GM23248 (cell line): ENCODE results near the gene UBTF. TPM values are rescaled to one million over a fixed set of nuclear protein-coding genes. Genes with fewer than 3 reads are reported as not detected.

Experiments used
- DNase-seq: peaks from one replicate; pipeline ENCODE4 v3.0.0-alpha.2; 2015
- H2AFZ ChIP-seq: fragments of 200-600 bp; sonication (generic); 2 replicates; pipeline ENCODE4 v1.6.1; 2016; ENCODE audit warnings: antibody characterized with exemption
- H3F3A ChIP-seq: fragments of 200-600 bp; sonication (generic); 2 replicates; pipeline ENCODE4 v1.6.1; 2016; ENCODE audit warnings: mild to moderate bottlenecking, antibody characterized with exemption, mixed run types; ENCODE audit not compliant: insufficient read depth
- H3K27ac ChIP-seq: fragments of 200-600 bp; sonication (generic); 2 replicates; pipeline ENCODE4 v1.5.1; 2016; ENCODE audit warnings: mild to moderate bottlenecking
- H3K27me3 ChIP-seq: fragments of 200-600 bp; sonication (generic); replicated peaks from 2 replicates; pipeline ENCODE4 v1.6.1; 2016; ENCODE audit warnings: mild to moderate bottlenecking; ENCODE audit not compliant: insufficient read depth
- H3K36me3 ChIP-seq: fragments of 200-600 bp; sonication (generic); 2 replicates; pipeline ENCODE4 v1.6.1; 2016; ENCODE audit warnings: low read depth, mild to moderate bottlenecking
- H3K4me1 ChIP-seq: fragments of 200-600 bp; sonication (generic); 2 replicates; pipeline ENCODE4 v1.6.1; 2016; ENCODE audit warnings: mild to moderate bottlenecking; ENCODE audit not compliant: insufficient read depth
- H3K4me2 ChIP-seq: fragments of 200-600 bp; sonication (generic); one replicate; pipeline ENCODE4 v1.6.1; 2016; ENCODE audit warnings: mild to moderate bottlenecking; ENCODE audit not compliant: unreplicated experiment
- H3K4me3 ChIP-seq: fragments of 200-600 bp; sonication (generic); 2 replicates; pipeline ENCODE4 v1.5.1; 2016; ENCODE audit warnings: mild to moderate bottlenecking
- H3K79me2 ChIP-seq: fragments of 200-600 bp; sonication (generic); 2 replicates; pipeline ENCODE4 v1.6.1; 2016; ENCODE audit warnings: mild to moderate bottlenecking; ENCODE audit not compliant: insufficient read depth
- H3K9ac ChIP-seq: fragments of 200-600 bp; sonication (generic); 2 replicates; pipeline ENCODE4 v1.6.1; 2016; ENCODE audit warnings: mild to moderate bottlenecking
- H3K9me2 ChIP-seq: fragments of 200-600 bp; sonication (generic); 2 replicates; pipeline ENCODE4 v1.6.1; 2016; ENCODE audit warnings: mixed run types, mild to moderate bottlenecking, moderate library complexity; ENCODE audit not compliant: insufficient read depth
- H3K9me3 ChIP-seq: fragments of 200-600 bp; sonication (generic); one replicate; pipeline ENCODE4 v1.6.1; 2017; ENCODE audit warnings: low read depth
- H4K20me1 ChIP-seq: fragments of 200-600 bp; sonication (generic); 2 replicates; pipeline ENCODE4 v1.6.0; 2016; ENCODE audit not compliant: insufficient read depth
- EZH2 ChIP-seq: fragments of 200-600 bp; sonication (generic); IDR thresholded peaks from 2 replicates; pipeline ENCODE4 v1.6.1; 2018; ENCODE audit warnings: antibody characterized with exemption, mild to moderate bottlenecking; ENCODE audit not compliant: insufficient read depth, poor library complexity, severe bottlenecking
- EZH2phosphoT487 ChIP-seq: fragments of 200-600 bp; sonication (generic); IDR thresholded peaks from 2 replicates; pipeline ENCODE4 v1.6.1; 2018; ENCODE audit warnings: antibody characterized with exemption, moderate library complexity, mild to moderate bottlenecking, low read depth; ENCODE audit not compliant: insufficient read depth
- WGBS, 2 experiments: methylation state at CpG; one replicate each; pipeline ENCODE4 v1.1.6; 2015 to 2017; ENCODE audit warnings: low lambda C conversion rate in 2 of 2, low coverage in 1 of 2; ENCODE audit errors: missing lambda C conversion rate in 2 of 2; 5-methylcytosine and 5-hydroxymethylcytosine counted together
- in situ Hi-C: fragments of 300-500 bp; cut with MboI; formaldehyde crosslinking; loops from 2 replicates; pipeline ENCODE4 v1.15.0; 2020
- polyA plus RNA-seq: library from polyadenylated mRNA; unstranded; fragments of >200 nt; fragmentation: Nextera tagmentation; extraction: Ambion mirVana; gene quantifications from 2 replicates; pipeline ENCODE4 v1.2.1, GENCODE V29; 2016
- total RNA-seq: library from RNA; depleted of rRNA; stranded (reverse); fragments of >200 nt; shearing (Covaris generic); gene quantifications from 2 replicates; pipeline ENCODE4 v1.2.3, GENCODE V29; 2014

The UBTF gene
- total and polyA plus RNA-seq, 2 experiments from 2014 or later = 48.2 to 62.3 TPM

- H3K9ac ChIP-seq = peak overlapping the region; percentile 42
- H3K4me1 ChIP-seq = peaks cover 40% of the 10 kb centered on the region
- 81 to 97% methylated on average over 5 of the region's 5 CpGs for WGBS, 2 experiments
- no peak overlapping the region for H3K4me2 ChIP-seq
- H3F3A ChIP-seq = peaks cover 66% of the 10 kb centered on the region
- H4K20me1 ChIP-seq = no peaks in the 10 kb centered on the region
- in situ Hi-C loops = loop anchor here (25.0 kb wide), 2 partner anchors 330 to 430 kb away; no protein-coding TSS in a partner anchor
- no peaks in the 10 kb centered on the region for H3K79me2 ChIP-seq
- no peaks in the 10 kb centered on the region for H3K9me2 ChIP-seq
- no peaks in the 10 kb centered on the region for H3K27me3 ChIP-seq
- no peaks in the 10 kb centered on the region; the same call in 1 of the 2 replicates for H3K36me3 ChIP-seq
- peak overlapping the region; percentile 80 for H3K27ac ChIP-seq
- no peak overlapping the region for H3K4me3 ChIP-seq
- H3K9me3 ChIP-seq = no peaks in the 10 kb centered on the region
- no peak for TF ChIP-seq EZH2phosphoT487
- TF ChIP-seq EZH2 = no peak
- no peak for DNase-seq
- H2AFZ ChIP-seq = no peak overlapping the region
Measured at GRCh38 chr17:44207743-44208142, 11.7 kb downstream of the UBTF start.

GRCh38 chr17:44207319-44207718, 12.2 kb downstream of the UBTF start:
- WGBS, 2 experiments = 82 to 90% methylated on average over 14 to 17 of the region's 17 CpGs
- no peak for DNase-seq
- Histone ChIP-seq H3K36me3 (no peaks in the 10 kb centered on the region; the same call in 1 of the 2 replicates), H3K79me2 (no peaks in the 10 kb centered on the region), H3K27ac (no peak overlapping the region), H2AFZ (no peak overlapping the region), H3K4me2 (no peak overlapping the region), H4K20me1 (no peaks in the 10 kb centered on the region), H3K4me1 (peaks cover 40% of the 10 kb centered on the region), H3K9ac (no peak overlapping the region), H3K4me3 (no peak overlapping the region), H3F3A (peaks cover 70% of the 10 kb centered on the region), H3K27me3 (no peaks in the 10 kb centered on the region), H3K9me2 (no peaks in the 10 kb centered on the region), H3K9me3 (no peaks in the 10 kb centered on the region)
- TF ChIP-seq EZH2phosphoT487 = no peak
- in situ Hi-C loops = loop anchor here (25.0 kb wide), 2 partner anchors 330 to 430 kb away; no protein-coding TSS in a partner anchor

- H3K9ac ChIP-seq = no peak overlapping the region
- H3K79me2 ChIP-seq = no peaks in the 10 kb centered on the region
- H4K20me1 ChIP-seq = no peaks in the 10 kb centered on the region
- peaks cover 40% of the 10 kb centered on the region for H3K4me1 ChIP-seq
- WGBS, 2 experiments = 60 to 82% methylated on average over 5 to 6 of the region's 6 CpGs
- TF ChIP-seq EZH2 = no peak
- no peak overlapping the region for H3K4me3 ChIP-seq
- H3K27me3 ChIP-seq = no peaks in the 10 kb centered on the region
- no peaks in the 10 kb centered on the region for H3K9me3 ChIP-seq
- no peak overlapping the region for H2AFZ ChIP-seq
- in situ Hi-C loops = loop anchor here (25.0 kb wide), 2 partner anchors 331 to 431 kb away; no protein-coding TSS in a partner anchor
- no peak for DNase-seq
- H3K9me2 ChIP-seq = no peaks in the 10 kb centered on the region
- H3K4me2 ChIP-seq = no peak overlapping the region
- H3K36me3 ChIP-seq = no peaks in the 10 kb centered on the region; the same call in 1 of the 2 replicates
- H3K27ac ChIP-seq = no peak overlapping the region
- peaks cover 76% of the 10 kb centered on the region for H3F3A ChIP-seq
Measured at GRCh38 chr17:44206825-44207155, 12.7 kb downstream of the UBTF start.

GRCh38 chr17:44205962-44206824, 13.3 kb downstream of the UBTF start:
- no peak overlapping the region for H3K27ac ChIP-seq
- no peaks in the 10 kb centered on the region for H3K79me2 ChIP-seq
- no peak for TF ChIP-seq EZH2
- no peak for TF ChIP-seq EZH2phosphoT487
- H3K4me1 ChIP-seq = peaks cover 40% of the 10 kb centered on the region
- no peak overlapping the region for H3K4me2 ChIP-seq
- H3K9me2 ChIP-seq = no peaks in the 10 kb centered on the region
- no peaks in the 10 kb centered on the region for H3K27me3 ChIP-seq
- no peak overlapping the region for H3K4me3 ChIP-seq
- in situ Hi-C loops = loop anchor here (25.0 kb wide), 2 partner anchors 331 to 431 kb away; no protein-coding TSS in a partner anchor
- peaks cover 78% of the 10 kb centered on the region for H3F3A ChIP-seq
- DNase-seq = peak; percentile 32
- no peak overlapping the region for H3K9ac ChIP-seq
- 41 to 43% methylated on average over 13 of the region's 13 CpGs for WGBS, 2 experiments
- no peaks in the 10 kb centered on the region; the same call in 1 of the 2 replicates for H3K36me3 ChIP-seq
- no peak overlapping the region for H2AFZ ChIP-seq
- H3K9me3 ChIP-seq = no peaks in the 10 kb centered on the region
- no peaks in the 10 kb centered on the region for H4K20me1 ChIP-seq
